ENCODE data around the gene HMOX2. TPM values are rescaled to one million over a fixed set of nuclear protein-coding genes. Genes with fewer than 3 reads are reported as not detected.

Gene HMOX2
- total and polyA plus RNA-seq, 2 experiments from 2014 or later: 61.5 to 101 TPM

DNA sequence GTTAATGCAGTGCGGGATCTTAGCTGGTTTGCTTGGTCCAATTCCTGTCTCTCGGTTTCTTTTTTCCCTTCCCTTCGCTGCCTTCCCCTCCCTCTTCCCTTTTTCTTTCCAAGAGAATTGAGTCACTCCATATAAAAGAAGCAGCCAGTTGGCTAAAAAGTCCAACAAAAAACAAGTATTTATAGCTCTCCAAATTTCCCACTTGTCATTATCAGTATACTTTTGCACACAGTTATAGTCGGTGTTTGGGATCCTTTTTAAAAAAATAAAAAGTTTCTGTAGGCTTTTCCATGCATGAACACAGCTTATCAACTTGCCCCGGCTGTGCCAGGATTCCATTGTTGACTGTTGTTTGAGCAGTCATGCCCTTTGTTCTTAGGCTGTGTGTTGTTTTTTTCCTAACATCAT is 24.9 kb downstream of the HMOX2 start:
- no peaks in the 10 kb centered on the region for H3K9me3 ChIP-seq (ENCODE audit: low read depth)
- peak overlapping the region; percentile 80 for H3K27ac ChIP-seq
- DNase-seq (ENCODE audit: low read depth in 1 of 2, low spot score in 1 of 2): peak in 1 of 2 donors; percentile 57
- H3K27me3 ChIP-seq: no peaks in the 10 kb centered on the region
- H3K4me1 ChIP-seq (ENCODE audit: low read depth): peaks cover 13% of the 10 kb centered on the region
- TF ChIP-seq, protein P1, sequence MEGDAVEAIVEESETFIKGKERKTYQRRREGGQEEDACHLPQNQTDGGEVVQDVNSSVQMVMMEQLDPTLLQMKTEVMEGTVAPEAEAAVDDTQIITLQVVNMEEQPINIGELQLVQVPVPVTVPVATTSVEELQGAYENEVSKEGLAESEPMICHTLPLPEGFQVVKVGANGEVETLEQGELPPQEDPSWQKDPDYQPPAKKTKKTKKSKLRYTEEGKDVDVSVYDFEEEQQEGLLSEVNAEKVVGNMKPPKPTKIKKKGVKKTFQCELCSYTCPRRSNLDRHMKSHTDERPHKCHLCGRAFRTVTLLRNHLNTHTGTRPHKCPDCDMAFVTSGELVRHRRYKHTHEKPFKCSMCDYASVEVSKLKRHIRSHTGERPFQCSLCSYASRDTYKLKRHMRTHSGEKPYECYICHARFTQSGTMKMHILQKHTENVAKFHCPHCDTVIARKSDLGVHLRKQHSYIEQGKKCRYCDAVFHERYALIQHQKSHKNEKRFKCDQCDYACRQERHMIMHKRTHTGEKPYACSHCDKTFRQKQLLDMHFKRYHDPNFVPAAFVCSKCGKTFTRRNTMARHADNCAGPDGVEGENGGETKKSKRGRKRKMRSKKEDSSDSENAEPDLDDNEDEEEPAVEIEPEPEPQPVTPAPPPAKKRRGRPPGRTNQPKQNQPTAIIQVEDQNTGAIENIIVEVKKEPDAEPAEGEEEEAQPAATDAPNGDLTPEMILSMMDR (IDR thresholded peaks at IDR 0.05; ENCODE audit: low read depth, low read length): no peak
- H3K36me3 ChIP-seq: no peaks in the 10 kb centered on the region
- H3K4me3 ChIP-seq: no peak overlapping the region

DNA sequence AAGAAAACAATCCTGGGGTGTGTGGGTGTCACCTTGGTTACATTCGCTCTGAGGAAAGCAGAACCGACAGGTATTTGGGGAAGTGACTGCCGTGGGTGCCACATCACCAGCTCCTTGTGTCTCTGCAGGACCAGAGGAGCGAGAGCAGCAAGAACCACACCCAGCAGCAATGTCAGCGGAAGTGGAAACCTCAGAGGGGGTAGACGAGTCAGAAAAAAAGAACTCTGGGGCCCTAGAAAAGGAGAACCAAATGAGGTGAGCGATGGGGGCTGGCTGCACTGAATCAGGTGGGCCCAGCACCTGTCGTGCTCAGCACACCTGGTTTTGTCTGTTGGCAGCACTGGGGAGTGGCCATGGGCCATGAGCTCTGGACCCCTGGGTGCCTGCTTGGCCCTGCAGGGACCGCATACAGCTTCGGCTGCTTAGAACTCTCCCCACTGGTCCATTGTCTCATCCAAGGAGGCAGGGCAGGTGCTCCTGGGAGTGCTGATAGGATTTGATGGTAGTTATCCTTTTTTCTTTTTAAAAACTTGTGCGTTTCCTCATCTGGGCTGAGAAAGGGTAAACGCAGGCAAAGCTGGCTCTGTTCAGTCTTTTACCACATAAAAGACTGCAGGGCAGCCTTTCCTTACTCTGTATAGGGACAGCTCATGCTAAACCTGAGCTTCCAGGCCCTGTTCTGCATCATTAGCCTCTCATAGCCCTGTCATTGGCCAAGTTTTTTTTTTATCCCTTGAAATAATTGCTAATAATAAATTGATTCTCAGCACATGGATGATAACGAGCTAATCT is 29.4 kb downstream of the HMOX2 start:
- H3K36me3 ChIP-seq: peaks cover 9% of the 10 kb centered on the region
- no peak for DNase-seq (ENCODE audit: low read depth in 1 of 2, low spot score in 1 of 2)
- H3K9me3 ChIP-seq (ENCODE audit: low read depth): no peaks in the 10 kb centered on the region
- H3K4me3 ChIP-seq: no peak overlapping the region
- H3K27ac ChIP-seq: no peak overlapping the region
- no peaks in the 10 kb centered on the region for H3K27me3 ChIP-seq
- TF ChIP-seq, protein P1 (IDR thresholded peaks at IDR 0.05; ENCODE audit: low read depth, low read length): no peak
- H3K4me1 ChIP-seq (ENCODE audit: low read depth): peaks cover 6% of the 10 kb centered on the region

DNA sequence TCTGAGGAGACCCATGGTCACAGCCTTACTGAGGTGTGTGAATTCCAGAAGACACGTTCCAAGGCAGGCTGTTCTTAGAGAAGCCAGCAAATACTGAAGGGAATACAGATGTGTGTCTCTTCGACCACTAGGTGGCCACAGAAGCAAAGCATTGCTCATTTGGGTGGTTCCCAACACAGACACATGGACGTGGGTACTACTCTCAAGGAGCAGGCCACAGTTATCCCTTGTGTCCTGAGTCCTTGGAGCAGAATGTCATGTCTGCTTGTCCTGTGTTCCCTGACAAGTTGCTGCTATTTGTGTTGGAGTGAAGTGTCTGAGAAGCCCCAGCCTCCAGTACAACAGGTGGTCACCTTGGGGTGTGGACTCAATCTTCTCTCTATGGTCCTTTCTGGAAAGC is 30.3 kb downstream of the HMOX2 start:
- Histone ChIP-seq H3K4me1 (ENCODE audit: low read depth) (no peaks in the 10 kb centered on the region), H3K27me3 (no peaks in the 10 kb centered on the region), H3K4me3 (no peak overlapping the region), H3K36me3 (peaks cover 13% of the 10 kb centered on the region), H3K9me3 (ENCODE audit: low read depth) (no peaks in the 10 kb centered on the region), H3K27ac (no peak overlapping the region)
- DNase-seq (ENCODE audit: low read depth in 1 of 2, low spot score in 1 of 2): peak; percentile 81 to 86
- TF ChIP-seq, protein P1 (IDR thresholded peaks at IDR 0.05; ENCODE audit: low read depth, low read length): peak; percentile 86

DNA sequence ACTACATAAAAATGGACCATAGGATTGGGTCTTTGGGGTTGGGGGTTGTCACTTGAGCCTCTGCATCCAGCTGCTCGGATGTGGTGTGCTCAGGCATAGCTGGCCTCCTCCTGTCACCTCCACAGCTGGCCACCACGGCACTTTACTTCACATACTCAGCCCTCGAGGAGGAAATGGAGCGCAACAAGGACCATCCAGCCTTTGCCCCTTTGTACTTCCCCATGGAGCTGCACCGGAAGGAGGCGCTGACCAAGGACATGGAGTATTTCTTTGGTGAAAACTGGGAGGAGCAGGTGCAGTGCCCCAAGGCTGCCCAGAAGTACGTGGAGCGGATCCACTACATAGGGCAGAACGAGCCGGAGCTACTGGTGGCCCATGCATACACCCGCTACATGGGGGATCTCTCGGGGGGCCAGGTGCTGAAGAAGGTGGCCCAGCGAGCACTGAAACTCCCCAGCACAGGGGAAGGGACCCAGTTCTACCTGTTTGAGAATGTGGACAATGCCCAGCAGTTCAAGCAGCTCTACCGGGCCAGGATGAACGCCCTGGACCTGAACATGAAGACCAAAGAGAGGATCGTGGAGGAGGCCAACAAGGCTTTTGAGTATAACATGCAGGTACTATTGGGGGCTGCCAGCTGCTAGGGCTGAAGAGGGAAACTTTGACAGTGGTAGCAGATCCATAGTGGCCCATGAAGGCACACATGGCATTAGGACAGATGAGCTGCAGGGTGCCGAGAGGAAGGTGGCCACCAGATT is 31.6 kb downstream of the HMOX2 start:
- Histone ChIP-seq H3K4me3 (no peak overlapping the region), H3K9me3 (ENCODE audit: low read depth) (no peaks in the 10 kb centered on the region), H3K4me1 (ENCODE audit: low read depth) (no peaks in the 10 kb centered on the region), H3K27me3 (no peaks in the 10 kb centered on the region), H3K36me3 (peaks cover 20% of the 10 kb centered on the region), H3K27ac (no peak overlapping the region)
- DNase-seq (ENCODE audit: low read depth in 1 of 2, low spot score in 1 of 2): no peak
- TF ChIP-seq, protein P1 (IDR thresholded peaks at IDR 0.05; ENCODE audit: low read depth, low read length): no peak

DNA sequence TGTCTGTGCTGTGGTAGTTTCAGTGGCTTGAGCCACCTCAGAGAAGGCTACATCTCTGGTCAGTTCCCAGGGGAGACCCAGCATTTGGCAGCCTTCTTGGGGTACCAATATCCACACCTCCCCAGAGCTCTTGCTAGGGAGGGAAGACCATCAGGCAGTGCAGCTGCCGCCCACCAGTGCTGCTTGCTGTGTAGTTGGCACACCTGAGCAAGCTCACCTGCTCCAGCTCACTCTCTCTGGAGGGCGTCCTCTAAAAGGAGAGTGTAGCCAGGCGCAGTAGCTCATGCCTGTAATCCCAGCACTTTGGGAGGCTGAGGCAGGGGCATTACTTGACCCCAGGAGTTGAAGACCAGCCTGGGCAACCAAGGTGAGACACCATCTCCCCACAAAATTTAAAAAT is 32.6 kb downstream of the HMOX2 start:
- Histone ChIP-seq H3K9me3 (ENCODE audit: low read depth) (no peaks in the 10 kb centered on the region), H3K27ac (no peak overlapping the region), H3K27me3 (no peaks in the 10 kb centered on the region), H3K4me1 (ENCODE audit: low read depth) (no peaks in the 10 kb centered on the region), H3K36me3 (peaks cover 20% of the 10 kb centered on the region), H3K4me3 (no peak overlapping the region)
- no peak for DNase-seq (ENCODE audit: low read depth in 1 of 2, low spot score in 1 of 2)
- TF ChIP-seq, protein P1 (IDR thresholded peaks at IDR 0.05; ENCODE audit: low read depth, low read length): no peak

Data from cardiac muscle cell (in vitro differentiated cells and primary cell).